A673 (cell line): ENCODE results near the gene SP100.
"Not testable (repeated sequence)": the region's sequence is repeated elsewhere in the genome, so short reads cannot be mapped to it uniquely, and the experiment has no call there.

ENCODE experiments used
- CTCF ChIP-seq: fragments of 300-800, 200-600 bp; sonication (generic); conservative IDR thresholded peaks from 2 replicates; pipeline ENCODE4 v1.5.1; 2017; ENCODE audit warnings: low read depth, mild to moderate bottlenecking, antibody characterized with exemption, low read length, moderate library complexity, mixed read lengths
- EZH2 ChIP-seq: fragments of 200-600 bp; sonication (generic); IDR thresholded peaks from 2 replicates; pipeline ENCODE4 v1.6.1; 2017; ENCODE audit warnings: borderline replicate concordance, low read depth, mild to moderate bottlenecking, mixed read lengths, antibody characterized with exemption, low read length; ENCODE audit not compliant: poor library complexity, severe bottlenecking

GRCh38 chr2:230401026-230401425 is 15.0 kb upstream of the SP100 start:
- not testable (repeated sequence) for TF ChIP-seq CTCF, EZH2
